Endothelial cell of umbilical vein (primary cell): ENCODE measurements around the gene MOGAT1. TPM values are rescaled to one million over a fixed set of nuclear protein-coding genes. Genes with fewer than 3 reads are reported as not detected.

Experiments used
- BruUV-seq: library from RNA; stranded (reverse); fragments of 400-500 nt; replicated peaks from 2 replicates; lab custom pipeline; 2021; lab: Mats Ljungman, UMichigan
- CTCF ChIA-PET: fragments of 300-600, 350-600 bp; sonication (Branson Sonifier 250); formaldehyde crosslinking; loops from one replicate; lab custom pipeline; 2021; ENCODE audit warnings: antibody characterized with exemption, inconsistent platforms; lab: Charles Lee
- POLR2A ChIA-PET: fragments of 300-600, 350-600 bp; sonication (Branson Sonifier 250); formaldehyde crosslinking; loops from one replicate; lab custom pipeline; 2021; ENCODE audit warnings: antibody characterized with exemption, inconsistent platforms; lab: Charles Lee
- DNase-seq: peaks from one replicate; pipeline ENCODE4 v3.0.0-alpha.2; 2011; ENCODE audit warnings: low read depth, low spot score
- FAIRE-seq: peaks from 2 replicates; lab custom pipeline; 2011; peaks lifted over from hg19 to GRCh38; lab: Jason Lieb, UNC
- H2AFZ ChIP-seq: 2 replicates; pipeline ENCODE4 v1.6.0; 2012; ENCODE audit warnings: low read depth, low read length, control low read depth, inconsistent platforms
- H3K27ac ChIP-seq: 2 replicates; pipeline ENCODE4 v1.5.1; 2011; ENCODE audit warnings: low read depth, mild to moderate bottlenecking, control low read depth, low read length, moderate library complexity; ENCODE audit not compliant: insufficient read depth
- H3K27me3 ChIP-seq, 2 experiments: 2 replicates each; pipeline versions ENCODE4 v1.6.0 to v1.6.1; 2011; ENCODE audit warnings: low read length in 2 of 2, mixed read lengths in 1 of 2; ENCODE audit not compliant: control insufficient read depth in 2 of 2, insufficient read depth in 2 of 2
- H3K36me3 ChIP-seq, 2 experiments: 2 replicates in 1 of 2; 3 replicates in 1 of 2; pipeline ENCODE4 v1.5.1; 2011; ENCODE audit warnings: low read length in 2 of 2, mild to moderate bottlenecking in 1 of 2, moderate library complexity in 1 of 2; ENCODE audit not compliant: control insufficient read depth in 2 of 2, insufficient read depth in 2 of 2; ENCODE audit errors: extremely low read depth in 1 of 2
- H3K4me1 ChIP-seq: 3 replicates; pipeline ENCODE4 v1.5.1; 2011; ENCODE audit warnings: mild to moderate bottlenecking, low read length; ENCODE audit not compliant: control insufficient read depth, insufficient read depth; ENCODE audit errors: extremely low read depth
- H3K4me2 ChIP-seq: 2 replicates; pipeline ENCODE4 v1.6.1; 2011; ENCODE audit warnings: low read length, control low read depth, mixed read lengths; ENCODE audit not compliant: insufficient read depth
- H3K4me3 ChIP-seq, 3 experiments: fragments of 200-600 bp in 1 of 3; sonication (generic), shearing (Covaris generic) in 1 of 3; replicated peaks in 1 of 3; 2 replicates each; pipeline ENCODE4 v1.5.1; 2011 to 2016; ENCODE audit warnings: control low read depth in 3 of 3, low read length in 3 of 3, mild to moderate bottlenecking in 2 of 3, inconsistent platforms in 1 of 3, low read depth in 1 of 3, moderate library complexity in 1 of 3; ENCODE audit not compliant: insufficient read depth in 1 of 3
- H3K79me2 ChIP-seq: 2 replicates; pipeline ENCODE4 v1.6.0; 2012; ENCODE audit warnings: low read length, inconsistent platforms; ENCODE audit not compliant: control insufficient read depth, insufficient read depth
- H3K9ac ChIP-seq: replicated peaks from 2 replicates; pipeline ENCODE3; 2011; ENCODE audit warnings: low read length, control low read depth; ENCODE audit not compliant: insufficient read depth; ENCODE audit errors: extremely low read depth
- H3K9me1 ChIP-seq: replicated peaks from 3 replicates; pipeline ENCODE4 v1.6.0; 2011; ENCODE audit warnings: mild to moderate bottlenecking, low read length; ENCODE audit not compliant: control insufficient read depth, insufficient read depth; ENCODE audit errors: extremely low read depth
- H3K9me3 ChIP-seq: replicated peaks from 2 replicates; pipeline ENCODE4 v1.5.1; 2012; ENCODE audit warnings: low read length, inconsistent platforms; ENCODE audit not compliant: control insufficient read depth, insufficient read depth
- H4K20me1 ChIP-seq: replicated peaks from 2 replicates; pipeline ENCODE3; 2011; ENCODE audit warnings: mild to moderate bottlenecking, low read length; ENCODE audit not compliant: control insufficient read depth, insufficient read depth; ENCODE audit errors: extremely low read depth
- CTCF ChIP-seq, 2 donors: IDR thresholded peaks; 1 replicate in 1 of 2; 2 replicates in 1 of 2; pipeline ENCODE4 v1.5.1; 2011; ENCODE audit warnings: low read length in 2 of 2, mild to moderate bottlenecking in 2 of 2, moderate library complexity in 2 of 2, control low read depth in 1 of 2, inconsistent platforms in 1 of 2, low read depth in 1 of 2; ENCODE audit not compliant: insufficient read depth in 1 of 2; ENCODE audit errors: extremely low read depth in 1 of 2
- EZH2 ChIP-seq: IDR thresholded peaks from 2 replicates; pipeline ENCODE4 v1.6.1; 2012; ENCODE audit warnings: borderline replicate concordance, low read depth, mild to moderate bottlenecking, moderate library complexity, low read length, inconsistent platforms; ENCODE audit not compliant: severe bottlenecking
- FOS ChIP-seq: IDR thresholded peaks from 2 replicates; pipeline ENCODE4 v1.6.1; 2011; ENCODE audit warnings: mild to moderate bottlenecking, low read length, moderate library complexity, borderline replicate concordance; ENCODE audit not compliant: insufficient read depth
- GATA2 ChIP-seq: IDR thresholded peaks from 2 replicates; pipeline ENCODE4 v1.7.0; 2011; ENCODE audit warnings: low read depth, mild to moderate bottlenecking, moderate library complexity, mixed read lengths, low read length; ENCODE audit not compliant: insufficient read length, insufficient read depth
- JUN ChIP-seq: IDR thresholded peaks from 2 replicates; pipeline ENCODE4 v1.6.1; 2011; ENCODE audit warnings: borderline replicate concordance, low read depth; ENCODE audit not compliant: insufficient read length, insufficient read depth
- MYC ChIP-seq: IDR thresholded peaks from one replicate; pipeline ENCODE4 v1.6.1; 2011; ENCODE audit warnings: mild to moderate bottlenecking, low read depth, low read length
- POLR2A ChIP-seq: IDR thresholded peaks from 2 replicates; pipeline ENCODE4 v1.6.1; 2012; ENCODE audit warnings: low read depth, mild to moderate bottlenecking, control low read depth, low read length
- POLR2AphosphoS5 ChIP-seq: IDR thresholded peaks from 2 replicates; pipeline ENCODE4 v1.6.1; 2012; ENCODE audit warnings: low read depth, mild to moderate bottlenecking, control low read depth, low read length, moderate library complexity; ENCODE audit not compliant: insufficient read depth
- dilution Hi-C: fragments of 300-500 bp; cut with MboI; formaldehyde crosslinking; loops from one replicate; pipeline ENCODE4 v1.15.0; 2019; ENCODE audit warnings: low sequenced_read_pairs; ENCODE audit not compliant: extremely low pct_ligation_motif_present
- intact Hi-C: fragments of 100-400 bp; cut with micrococcal nuclease; formaldehyde crosslinking; loops from one replicate; pipeline ENCODE4 v1.10.0; 2022
- polyA plus RNA-seq, 4 experiments: library from polyadenylated mRNA; depleted of rRNA in 3 of 4; stranded (reverse) in 3 of 4; unstranded in 1 of 4; fragments of >200 nt; gene quantifications; 2 replicates each; pipeline versions ENCODE4 v1.2.1 to v1.2.3, GENCODE V29; 2011 to 2012; ENCODE audit warnings: missing spikeins in 1 of 4
- total RNA-seq: library from RNA; stranded (reverse); gene quantifications from 2 replicates; pipeline ENCODE4 v1.2.3, GENCODE V29; 2021
- TF ChIP-seq, protein P1 (sequence below): IDR thresholded peaks from 2 replicates; pipeline ENCODE4 v1.6.1; 2011; ENCODE audit not compliant: insufficient read depth, insufficient read length

Gene MOGAT1
- total and polyA plus RNA-seq, 2 donors (not counting 3 experiments of a cell fraction or from before 2014, with no cell fraction given) = not detected

- TF ChIP-seq, protein P1, sequence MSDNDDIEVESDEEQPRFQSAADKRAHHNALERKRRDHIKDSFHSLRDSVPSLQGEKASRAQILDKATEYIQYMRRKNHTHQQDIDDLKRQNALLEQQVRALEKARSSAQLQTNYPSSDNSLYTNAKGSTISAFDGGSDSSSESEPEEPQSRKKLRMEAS = no peak
- TF ChIP-seq MYC (no peak), FOS (no peak), EZH2 (no peak), POLR2A (no peak), CTCF (IDR thresholded peaks at IDR 0.05; ENCODE audit: extremely low read depth in 1 of 2, insufficient read depth in 1 of 2, low read depth in 1 of 2, low read length in 2 of 2) (no peak), GATA2 (no peak), JUN (no peak), POLR2AphosphoS5 (no peak)
- no peaks in the 10 kb centered on the region for H3K9me3 ChIP-seq
- no peak for DNase-seq
- H3K9me1 ChIP-seq = no peaks in the 10 kb centered on the region
- intact Hi-C loops = no loop called here
- H3K79me2 ChIP-seq = no peaks in the 10 kb centered on the region
- no peaks in the 10 kb centered on the region for H3K27me3 ChIP-seq
- no peak overlapping the region for H3K4me3 ChIP-seq
- H4K20me1 ChIP-seq = no peaks in the 10 kb centered on the region
- BruUV-seq = no TSS peak
- ChIA-PET CTCF (interaction anchor here (0.9 to 1.1 kb wide), 3 partner anchors 9 to 43 kb away, joined by 3 to 4 read pairs (median 3); no protein-coding TSS in a partner anchor), POLR2A (no interaction called here)
- dilution Hi-C loops = no loop called here
- FAIRE-seq = no peak
- no peak overlapping the region for H3K27ac ChIP-seq
- H3K4me2 ChIP-seq = no peak overlapping the region
- H3K4me1 ChIP-seq = peaks cover 8% of the 10 kb centered on the region
- H2AFZ ChIP-seq = no peak overlapping the region
- no peaks in the 10 kb centered on the region for H3K36me3 ChIP-seq
- H3K9ac ChIP-seq = no peak overlapping the region
Measured at GRCh38 chr2:222751821-222752719, 80.6 kb downstream of the MOGAT1 start.
